ENCODE results near the gene SEC61A2. TPM values are rescaled to one million over a fixed set of nuclear protein-coding genes. Genes with fewer than 3 reads are reported as not detected.

Gene SEC61A2
- polyA plus RNA-seq, 2 of the 4 experiments (the other 2 are of a cell fraction), result 16.5 to 23.2 TPM

DNA sequence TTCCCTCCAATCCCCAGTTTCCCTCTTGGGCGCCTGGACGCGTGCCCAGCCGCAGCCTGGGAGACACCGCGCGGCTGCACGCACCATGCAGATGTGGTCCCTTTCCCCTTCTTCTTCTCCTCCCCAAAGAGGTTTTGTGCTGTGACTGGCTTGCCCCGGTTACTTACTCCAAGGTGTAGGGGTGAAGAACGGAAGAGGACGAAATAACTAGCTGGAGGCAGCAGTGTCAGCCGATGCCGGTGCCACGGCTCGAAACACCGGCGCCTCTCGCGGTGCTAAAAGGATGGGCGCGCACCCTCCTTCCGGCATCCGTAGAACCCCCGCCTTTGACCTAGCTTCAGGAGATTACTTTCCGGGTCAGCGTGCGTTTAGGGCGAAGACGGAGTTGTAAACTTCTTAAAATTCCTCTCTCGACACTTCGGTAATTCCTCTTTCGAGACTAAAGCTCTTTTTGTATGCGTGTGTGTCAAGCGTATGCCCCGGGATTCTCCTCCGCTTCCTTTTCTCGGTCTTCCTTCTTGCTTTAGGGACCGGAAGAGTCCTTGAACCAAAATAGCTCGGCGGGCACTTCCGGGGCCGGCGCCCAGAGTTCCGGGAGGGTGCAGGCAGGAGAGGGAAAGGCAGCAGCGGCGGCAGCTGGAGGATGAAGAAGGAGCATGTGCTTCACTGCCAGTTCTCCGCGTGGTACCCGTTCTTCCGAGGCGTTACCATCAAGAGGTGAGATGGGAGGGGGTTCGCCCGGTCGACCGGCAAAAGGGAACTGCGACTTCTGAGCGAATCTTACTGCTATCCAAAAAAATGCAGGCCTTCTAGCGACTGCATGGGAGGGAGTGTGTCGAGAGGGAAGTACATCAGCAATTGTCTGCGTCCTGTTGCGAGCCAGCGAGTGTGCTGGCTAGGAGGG lies 66.4 kb downstream of the SEC61A2 start, which contains the start of the genes CDC123 and NUDT5 (continued):
- TF ChIP-seq, protein P1, sequence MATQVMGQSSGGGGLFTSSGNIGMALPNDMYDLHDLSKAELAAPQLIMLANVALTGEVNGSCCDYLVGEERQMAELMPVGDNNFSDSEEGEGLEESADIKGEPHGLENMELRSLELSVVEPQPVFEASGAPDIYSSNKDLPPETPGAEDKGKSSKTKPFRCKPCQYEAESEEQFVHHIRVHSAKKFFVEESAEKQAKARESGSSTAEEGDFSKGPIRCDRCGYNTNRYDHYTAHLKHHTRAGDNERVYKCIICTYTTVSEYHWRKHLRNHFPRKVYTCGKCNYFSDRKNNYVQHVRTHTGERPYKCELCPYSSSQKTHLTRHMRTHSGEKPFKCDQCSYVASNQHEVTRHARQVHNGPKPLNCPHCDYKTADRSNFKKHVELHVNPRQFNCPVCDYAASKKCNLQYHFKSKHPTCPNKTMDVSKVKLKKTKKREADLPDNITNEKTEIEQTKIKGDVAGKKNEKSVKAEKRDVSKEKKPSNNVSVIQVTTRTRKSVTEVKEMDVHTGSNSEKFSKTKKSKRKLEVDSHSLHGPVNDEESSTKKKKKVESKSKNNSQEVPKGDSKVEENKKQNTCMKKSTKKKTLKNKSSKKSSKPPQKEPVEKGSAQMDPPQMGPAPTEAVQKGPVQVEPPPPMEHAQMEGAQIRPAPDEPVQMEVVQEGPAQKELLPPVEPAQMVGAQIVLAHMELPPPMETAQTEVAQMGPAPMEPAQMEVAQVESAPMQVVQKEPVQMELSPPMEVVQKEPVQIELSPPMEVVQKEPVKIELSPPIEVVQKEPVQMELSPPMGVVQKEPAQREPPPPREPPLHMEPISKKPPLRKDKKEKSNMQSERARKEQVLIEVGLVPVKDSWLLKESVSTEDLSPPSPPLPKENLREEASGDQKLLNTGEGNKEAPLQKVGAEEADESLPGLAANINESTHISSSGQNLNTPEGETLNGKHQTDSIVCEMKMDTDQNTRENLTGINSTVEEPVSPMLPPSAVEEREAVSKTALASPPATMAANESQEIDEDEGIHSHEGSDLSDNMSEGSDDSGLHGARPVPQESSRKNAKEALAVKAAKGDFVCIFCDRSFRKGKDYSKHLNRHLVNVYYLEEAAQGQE (IDR thresholded peaks at IDR 0.05), result peak; percentile 80
- no peak for TF ChIP-seq BHLHE40 (IDR thresholded peaks at IDR 0.05; ENCODE audit: low read depth, low read length)
- no peak for TF ChIP-seq JUNB (IDR thresholded peaks at IDR 0.05)
- no peak for TF ChIP-seq CBX2 (IDR thresholded peaks at IDR 0.05; ENCODE audit: borderline replicate concordance, low read depth)
- TF ChIP-seq RARB (CRISPR knock-in tag; IDR thresholded peaks at IDR 0.05), result 0 out of 2 replicates have a peak, but pooled peaks have one; percentile 44
- TF ChIP-seq RFX5 (IDR thresholded peaks at IDR 0.05), result no peak; the same call in 1 of the 2 replicates
- peak; percentile 84 for TF ChIP-seq CHD2 (IDR thresholded peaks at IDR 0.05; ENCODE audit: low read length, partially characterized antibody)
- TF ChIP-seq CEBPB (IDR thresholded peaks at IDR 0.05), result peak in 1 of 2 experiments; percentile 17; a peak in 1 of 4 replicates
- peak; percentile 80 for TF ChIP-seq POLR2A (IDR thresholded peaks at IDR 0.05; ENCODE audit: low read length)
- TF ChIP-seq BCL3 (IDR thresholded peaks at IDR 0.05), result peak; percentile 34; the same call in 1 of the 3 replicates
- TF ChIP-seq ZSCAN20 (CRISPR knock-in tag; IDR thresholded peaks at IDR 0.05), result no peak
- TF ChIP-seq KDM5A (IDR thresholded peaks at IDR 0.05), result peak; percentile 90
- TF ChIP-seq GATA3 (IDR thresholded peaks at IDR 0.05; ENCODE audit: borderline replicate concordance), result peak; percentile 37

GRCh38 chr10:12196531-12197211 lies 67.2 kb downstream of the SEC61A2 start:
- ATAC-seq (no peak; a peak in 1 of 6 replicates), FAIRE-seq (no peak), DNase-seq (ENCODE audit: low read depth in 1 of 2, low spot score in 1 of 2) (no peak)
- Histone ChIP-seq H3K4me3 (peak overlapping the region; percentile 77), H3K4me1 (peaks cover 29% of the 10 kb centered on the region), H3K4me2 (peak overlapping the region; percentile 78), H3K9me3 (no peaks in the 10 kb centered on the region), H3K27ac (peak overlapping the region; percentile 87 to 94)
- WGBS (ENCODE audit: missing lambda C conversion rate), result 3% methylated on average over 15 of the region's 15 CpGs
- CTCF ChIA-PET, result interaction anchor here (0.8 to 2.2 kb wide), 4 partner anchors 18 to 514 kb away, joined by 3 to 14 read pairs (median 3); no protein-coding TSS in a partner anchor
- TF ChIP-seq MYC (IDR thresholded peaks at IDR 0.05; ENCODE audit: borderline replicate concordance, low read length) (no peak), ZFP36 (IDR thresholded peaks at IDR 0.05; ENCODE audit: borderline replicate concordance, partially characterized antibody) (no peak), KDM1A (IDR thresholded peaks at IDR 0.05; ENCODE audit: low read depth) (no peak)
- POLR2A ChIA-PET, result interaction anchor here (0.6 to 1.3 kb wide), 5 partner anchors 32 to 840 kb away, joined by 3 to 5 read pairs (median 4); no protein-coding TSS in a partner anchor

GRCh38 chr10:12198156-12198555 lies 68.7 kb downstream of the SEC61A2 start:
- Histone ChIP-seq H3K27ac (no peak overlapping the region), H3K9me3 (no peaks in the 10 kb centered on the region), H3K4me3 (no peak overlapping the region), H3K4me2 (peak overlapping the region; percentile 78), H3K4me1 (peaks cover 26% of the 10 kb centered on the region)
- DNase-seq (ENCODE audit: low read depth in 1 of 2, low spot score in 1 of 2), result no peak
- FAIRE-seq, result no peak
- ChIA-PET CTCF (interaction anchor here (0.7 to 0.9 kb wide), 2 partner anchors 16 to 24 kb away, joined by 3 to 6 read pairs; no protein-coding TSS in a partner anchor), POLR2A (no interaction called here)
- TF ChIP-seq EHF (CRISPR knock-in tag; IDR thresholded peaks at IDR 0.05) (no peak), HES2 (IDR thresholded peaks at IDR 0.05) (no peak), CHD4 (IDR thresholded peaks at IDR 0.05; ENCODE audit: borderline replicate concordance) (no peak), CEBPB (IDR thresholded peaks at IDR 0.05) (no peak)
- ATAC-seq, result no peak
- 86% methylated on average over 2 of the region's 2 CpGs for WGBS (ENCODE audit: missing lambda C conversion rate)
